Neural crest cell (in vitro differentiated cells): ENCODE measurements around the gene FAM221B. TPM values are rescaled to one million over a fixed set of nuclear protein-coding genes. Genes with fewer than 3 reads are reported as not detected.

Experiments used
- DNase-seq: peaks from one replicate; pipeline ENCODE4 v3.0.0; 2021; ENCODE audit warnings: low read depth, mixed read lengths, low spot score
- H3K27ac Mint-ChIP-seq: one replicate; pipeline ENCODE4 v1.8.0; 2021; ENCODE audit warnings: mild to moderate bottlenecking, mixed read lengths; ENCODE audit not compliant: unreplicated experiment
- H3K27me3 Mint-ChIP-seq: 2 replicates; pipeline ENCODE4 v1.8.0; 2021; ENCODE audit warnings: low read depth, mild to moderate bottlenecking, mixed read lengths
- H3K36me3 Mint-ChIP-seq: 2 replicates; pipeline ENCODE4 v1.8.0; 2021; ENCODE audit warnings: low read depth, mild to moderate bottlenecking, mixed read lengths
- H3K4me1 Mint-ChIP-seq: 2 replicates; pipeline ENCODE4 v1.8.0; 2021; ENCODE audit warnings: mixed read lengths
- H3K4me3 Mint-ChIP-seq: one replicate; pipeline ENCODE4 v1.8.0; 2021; ENCODE audit warnings: mild to moderate bottlenecking, mixed read lengths
- H3K9me3 Mint-ChIP-seq: 2 replicates; pipeline ENCODE4 v1.8.0; 2021; ENCODE audit warnings: mixed read lengths
- total RNA-seq: library from RNA; stranded (reverse); gene quantifications from 2 replicates; pipeline ENCODE4 v1.2.1, GENCODE V29; 2021
- TF ChIP-seq, protein P1 (sequence below): fragments of 200-600 bp; sonication (generic); conservative IDR thresholded peaks from 2 replicates; pipeline ENCODE4 v1.5.0; 2021; ENCODE audit warnings: antibody characterized with exemption, mild to moderate bottlenecking

The FAM221B gene
- total RNA-seq, 1 donor from 2014 or later: 0.19 TPM

DNA sequence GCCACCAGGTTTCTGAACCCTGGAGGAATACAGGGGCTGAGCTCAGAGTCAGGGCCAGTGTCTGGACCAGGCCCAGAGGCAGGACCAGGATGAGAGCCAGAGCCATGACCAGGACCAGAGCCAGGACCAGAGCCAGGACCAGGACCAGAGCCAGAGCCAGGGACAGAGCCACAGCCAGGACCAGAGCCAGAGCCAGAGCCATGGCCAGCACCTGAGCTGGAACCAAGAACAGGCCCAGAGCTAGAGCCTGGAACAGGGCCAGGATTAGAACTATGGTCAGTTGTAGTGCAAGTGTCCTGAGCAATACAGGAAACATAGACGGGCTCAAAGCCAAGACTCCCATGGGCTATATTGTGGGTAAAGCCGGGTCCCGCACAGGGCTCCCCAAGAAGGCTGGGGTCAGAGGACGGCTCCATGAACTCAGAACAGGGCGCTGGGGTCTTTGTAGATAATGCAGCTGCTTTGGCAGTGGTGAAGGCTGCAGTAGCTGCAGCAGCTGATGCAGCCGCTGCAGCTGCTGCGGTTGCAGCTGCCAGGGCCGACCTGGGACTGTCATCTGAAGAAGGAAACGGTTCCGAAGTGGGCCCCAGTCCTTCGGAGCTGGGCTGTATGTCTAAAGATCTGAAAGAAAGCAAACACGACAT is 17.0 kb downstream of the FAM221B start:
- H3K27ac Mint-ChIP-seq: peak overlapping the region; percentile 65
- H3K4me3 Mint-ChIP-seq: peak overlapping the region; percentile 91
- H3K36me3 Mint-ChIP-seq: peaks cover 4% of the 10 kb centered on the region
- H3K9me3 Mint-ChIP-seq: no peaks in the 10 kb centered on the region
- TF ChIP-seq, protein P1, sequence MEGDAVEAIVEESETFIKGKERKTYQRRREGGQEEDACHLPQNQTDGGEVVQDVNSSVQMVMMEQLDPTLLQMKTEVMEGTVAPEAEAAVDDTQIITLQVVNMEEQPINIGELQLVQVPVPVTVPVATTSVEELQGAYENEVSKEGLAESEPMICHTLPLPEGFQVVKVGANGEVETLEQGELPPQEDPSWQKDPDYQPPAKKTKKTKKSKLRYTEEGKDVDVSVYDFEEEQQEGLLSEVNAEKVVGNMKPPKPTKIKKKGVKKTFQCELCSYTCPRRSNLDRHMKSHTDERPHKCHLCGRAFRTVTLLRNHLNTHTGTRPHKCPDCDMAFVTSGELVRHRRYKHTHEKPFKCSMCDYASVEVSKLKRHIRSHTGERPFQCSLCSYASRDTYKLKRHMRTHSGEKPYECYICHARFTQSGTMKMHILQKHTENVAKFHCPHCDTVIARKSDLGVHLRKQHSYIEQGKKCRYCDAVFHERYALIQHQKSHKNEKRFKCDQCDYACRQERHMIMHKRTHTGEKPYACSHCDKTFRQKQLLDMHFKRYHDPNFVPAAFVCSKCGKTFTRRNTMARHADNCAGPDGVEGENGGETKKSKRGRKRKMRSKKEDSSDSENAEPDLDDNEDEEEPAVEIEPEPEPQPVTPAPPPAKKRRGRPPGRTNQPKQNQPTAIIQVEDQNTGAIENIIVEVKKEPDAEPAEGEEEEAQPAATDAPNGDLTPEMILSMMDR: no peak
- no peak for DNase-seq
- H3K27me3 Mint-ChIP-seq: no peaks in the 10 kb centered on the region
- peaks cover 33% of the 10 kb centered on the region for H3K4me1 Mint-ChIP-seq

DNA sequence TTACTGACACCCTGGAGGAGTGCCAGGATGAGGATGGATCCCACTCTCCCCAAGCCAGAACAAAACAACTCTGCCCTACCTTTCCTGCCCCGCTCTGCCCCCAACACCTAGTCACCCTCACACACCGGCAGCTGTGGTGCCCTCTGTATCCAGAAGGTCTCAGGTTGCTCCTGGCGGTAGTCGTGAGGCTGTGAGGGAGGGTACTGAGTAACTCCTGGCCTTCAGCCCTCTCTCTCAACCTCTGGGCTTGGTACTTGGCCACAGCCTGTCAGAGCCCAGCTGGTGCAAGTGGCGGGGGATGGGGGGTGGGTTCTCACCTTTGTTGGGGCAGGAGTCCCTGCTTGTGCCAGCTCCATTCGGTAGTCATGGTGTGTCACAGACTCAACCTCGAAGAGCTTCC is 18.4 kb downstream of the FAM221B start:
- H3K27me3 Mint-ChIP-seq: no peaks in the 10 kb centered on the region
- DNase-seq: no peak
- TF ChIP-seq, protein P1: no peak
- no peak overlapping the region for H3K27ac Mint-ChIP-seq
- H3K36me3 Mint-ChIP-seq: peaks cover 4% of the 10 kb centered on the region
- H3K9me3 Mint-ChIP-seq: no peaks in the 10 kb centered on the region
- H3K4me3 Mint-ChIP-seq: no peak overlapping the region
- peaks cover 26% of the 10 kb centered on the region for H3K4me1 Mint-ChIP-seq

DNA sequence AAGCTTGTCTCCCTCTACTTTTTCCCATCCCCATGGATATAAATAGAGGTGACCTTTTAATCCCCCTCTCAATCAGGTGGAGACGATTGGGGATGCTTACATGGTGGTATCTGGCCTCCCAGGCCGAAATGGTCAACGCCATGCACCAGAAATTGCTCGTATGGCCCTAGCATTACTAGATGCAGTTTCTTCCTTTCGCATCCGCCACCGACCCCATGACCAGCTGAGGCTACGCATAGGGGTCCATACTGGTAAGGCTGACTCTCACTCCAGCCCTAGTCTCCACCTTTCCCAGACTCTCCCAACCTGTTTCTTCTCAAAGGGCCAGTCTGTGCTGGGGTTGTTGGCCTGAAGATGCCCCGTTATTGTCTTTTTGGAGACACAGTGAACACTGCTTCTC is 20.1 kb downstream of the FAM221B start:
- no peaks in the 10 kb centered on the region for H3K9me3 Mint-ChIP-seq
- peaks cover 4% of the 10 kb centered on the region for H3K36me3 Mint-ChIP-seq
- no peak for DNase-seq
- H3K27me3 Mint-ChIP-seq: no peaks in the 10 kb centered on the region
- TF ChIP-seq, protein P1: no peak
- no peak overlapping the region for H3K4me3 Mint-ChIP-seq
- H3K4me1 Mint-ChIP-seq: peaks cover 15% of the 10 kb centered on the region
- H3K27ac Mint-ChIP-seq: no peak overlapping the region

DNA sequence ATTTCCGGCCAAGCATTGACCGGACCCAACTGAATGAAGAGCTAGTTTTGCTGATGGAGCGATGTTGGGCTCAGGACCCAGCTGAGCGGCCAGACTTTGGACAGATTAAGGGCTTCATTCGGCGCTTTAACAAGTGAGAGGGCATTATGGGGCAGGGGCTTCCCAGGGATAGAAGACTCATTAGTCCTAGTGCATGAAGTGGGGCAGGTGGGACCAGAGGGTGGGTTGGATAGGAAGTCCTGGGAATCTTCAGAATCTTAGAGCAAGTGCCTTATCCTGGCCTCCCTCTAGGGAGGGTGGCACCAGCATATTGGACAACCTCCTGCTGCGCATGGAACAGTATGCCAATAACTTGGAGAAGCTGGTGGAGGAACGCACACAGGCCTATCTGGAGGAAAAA is 22.4 kb downstream of the FAM221B start:
- no peak overlapping the region for H3K4me3 Mint-ChIP-seq
- DNase-seq: no peak
- H3K4me1 Mint-ChIP-seq: no peaks in the 10 kb centered on the region
- H3K9me3 Mint-ChIP-seq: no peaks in the 10 kb centered on the region
- peaks cover 2% of the 10 kb centered on the region for H3K36me3 Mint-ChIP-seq
- H3K27me3 Mint-ChIP-seq: no peaks in the 10 kb centered on the region
- H3K27ac Mint-ChIP-seq: peak overlapping the region; percentile 27
- TF ChIP-seq, protein P1: no peak

DNA sequence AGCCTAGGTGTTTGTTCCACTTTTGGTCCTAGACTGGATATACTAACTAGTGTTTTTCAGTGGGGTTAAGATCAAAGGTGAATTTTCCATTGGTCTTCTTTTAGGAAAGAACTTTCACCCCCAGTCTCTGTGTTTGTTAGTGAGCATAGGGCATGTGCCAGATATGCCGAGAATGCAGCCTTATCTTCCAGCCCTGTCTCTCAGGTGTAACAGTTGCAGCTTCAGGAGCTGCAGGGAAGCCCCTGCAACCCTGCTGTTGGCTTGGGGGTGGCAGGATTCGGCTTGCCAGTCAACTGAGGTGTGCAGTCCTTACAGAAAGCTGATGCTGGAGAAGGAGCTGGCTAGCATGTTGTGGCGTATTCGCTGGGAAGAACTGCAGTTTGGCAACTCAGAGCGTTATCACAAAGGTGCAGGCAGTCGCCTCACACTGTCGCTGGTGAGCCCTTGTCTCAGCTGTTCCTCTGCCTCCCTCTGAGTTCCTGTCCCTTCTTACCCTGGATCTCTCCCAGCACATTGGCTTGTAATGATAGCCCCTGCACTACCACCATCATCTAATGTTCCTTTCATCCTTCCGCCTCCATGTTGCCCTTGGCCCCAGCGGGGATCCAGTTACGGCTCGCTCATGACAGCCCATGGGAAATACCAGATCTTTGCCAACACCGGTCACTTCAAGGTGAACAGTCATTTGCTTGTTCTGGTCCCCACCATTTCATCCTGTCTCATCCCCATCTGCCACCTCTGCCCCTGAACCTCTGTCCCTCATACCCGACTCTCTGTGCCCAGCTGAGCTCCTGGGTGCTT is 27.0 kb downstream of the FAM221B start:
- TF ChIP-seq, protein P1: no peak
- Mint-ChIP-seq H3K27ac (peak overlapping the region; percentile 74), H3K4me1 (peaks cover 4% of the 10 kb centered on the region), H3K36me3 (peaks cover 3% of the 10 kb centered on the region), H3K4me3 (no peak overlapping the region), H3K9me3 (no peaks in the 10 kb centered on the region), H3K27me3 (no peaks in the 10 kb centered on the region)
- no peak for DNase-seq
